Coronary artery (tissue), 2 donors: ENCODE data around the gene FAM170B.

ENCODE experiments used
- DNase-seq: peaks from one replicate; pipeline ENCODE4 v3.0.0-alpha.2; 2017; ENCODE audit warnings: low spot score
- H3K27ac ChIP-seq, 2 donors: fragments of 200-600 bp; sonication (generic); one replicate each; pipeline ENCODE4 v1.5.1; 2016 to 2019
- H3K4me3 ChIP-seq: fragments of 200-600 bp; sonication (generic); 2 replicates; pipeline ENCODE4 v1.5.1; 2016; ENCODE audit warnings: mild to moderate bottlenecking, moderate library complexity
- TF ChIP-seq, protein P1 (sequence below): fragments of 200-600 bp; sonication (generic); IDR thresholded peaks from one replicate; pipeline ENCODE4 v1.5.1; 2019; ENCODE audit warnings: antibody characterized with exemption

The FAM170B gene

DNA sequence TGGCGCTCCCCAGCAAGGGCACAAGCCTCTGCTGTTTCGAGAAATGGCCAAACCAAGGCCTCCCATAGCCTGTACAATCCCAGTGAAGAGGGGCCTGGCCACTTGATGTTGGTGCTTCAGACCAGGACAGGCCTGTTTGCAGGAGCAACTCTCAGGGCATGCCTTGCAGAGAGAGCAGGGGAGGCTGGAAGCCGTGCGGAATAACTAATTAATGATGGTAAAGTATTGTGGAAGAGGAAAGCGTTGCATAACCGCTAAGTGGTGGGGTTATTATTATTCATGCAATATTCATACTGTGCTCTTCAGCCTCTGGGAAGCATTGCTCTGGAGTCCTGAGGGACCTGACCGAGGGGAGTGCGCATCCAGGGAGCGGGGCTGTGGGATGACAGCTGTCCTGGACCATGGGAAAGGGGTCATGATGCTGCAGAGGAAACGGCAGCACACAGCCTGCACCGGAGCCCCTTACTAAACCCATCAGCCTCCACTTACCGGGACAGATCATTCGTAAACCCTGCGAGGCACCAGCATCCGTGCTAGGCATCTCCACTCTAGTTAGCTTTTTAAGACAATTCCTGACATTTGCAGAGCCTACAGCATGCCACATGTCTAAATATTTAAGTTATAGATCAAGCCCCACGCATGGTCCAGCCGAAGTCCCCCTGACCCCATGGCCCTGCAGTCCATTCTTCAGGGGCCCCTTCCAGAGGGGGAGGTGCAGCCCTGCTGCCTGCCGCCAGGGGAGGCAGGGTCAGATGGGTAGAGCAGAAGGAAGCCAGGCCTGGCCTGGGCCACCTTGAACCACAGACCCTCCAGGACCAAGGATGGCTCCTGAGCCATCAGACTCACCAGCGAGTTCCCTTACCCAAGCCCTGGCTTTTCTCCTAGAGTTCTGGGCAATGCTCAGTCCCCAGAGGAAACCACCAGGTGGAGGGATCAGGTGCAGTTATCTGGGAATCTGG lies 42.8 kb upstream of the FAM170B start:
- H3K27ac ChIP-seq, result peak overlapping the region in 1 of 2 donors; percentile 26
- TF ChIP-seq, protein P1, sequence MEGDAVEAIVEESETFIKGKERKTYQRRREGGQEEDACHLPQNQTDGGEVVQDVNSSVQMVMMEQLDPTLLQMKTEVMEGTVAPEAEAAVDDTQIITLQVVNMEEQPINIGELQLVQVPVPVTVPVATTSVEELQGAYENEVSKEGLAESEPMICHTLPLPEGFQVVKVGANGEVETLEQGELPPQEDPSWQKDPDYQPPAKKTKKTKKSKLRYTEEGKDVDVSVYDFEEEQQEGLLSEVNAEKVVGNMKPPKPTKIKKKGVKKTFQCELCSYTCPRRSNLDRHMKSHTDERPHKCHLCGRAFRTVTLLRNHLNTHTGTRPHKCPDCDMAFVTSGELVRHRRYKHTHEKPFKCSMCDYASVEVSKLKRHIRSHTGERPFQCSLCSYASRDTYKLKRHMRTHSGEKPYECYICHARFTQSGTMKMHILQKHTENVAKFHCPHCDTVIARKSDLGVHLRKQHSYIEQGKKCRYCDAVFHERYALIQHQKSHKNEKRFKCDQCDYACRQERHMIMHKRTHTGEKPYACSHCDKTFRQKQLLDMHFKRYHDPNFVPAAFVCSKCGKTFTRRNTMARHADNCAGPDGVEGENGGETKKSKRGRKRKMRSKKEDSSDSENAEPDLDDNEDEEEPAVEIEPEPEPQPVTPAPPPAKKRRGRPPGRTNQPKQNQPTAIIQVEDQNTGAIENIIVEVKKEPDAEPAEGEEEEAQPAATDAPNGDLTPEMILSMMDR, result no peak
- DNase-seq, result no peak
- H3K4me3 ChIP-seq, result no peak overlapping the region

DNA sequence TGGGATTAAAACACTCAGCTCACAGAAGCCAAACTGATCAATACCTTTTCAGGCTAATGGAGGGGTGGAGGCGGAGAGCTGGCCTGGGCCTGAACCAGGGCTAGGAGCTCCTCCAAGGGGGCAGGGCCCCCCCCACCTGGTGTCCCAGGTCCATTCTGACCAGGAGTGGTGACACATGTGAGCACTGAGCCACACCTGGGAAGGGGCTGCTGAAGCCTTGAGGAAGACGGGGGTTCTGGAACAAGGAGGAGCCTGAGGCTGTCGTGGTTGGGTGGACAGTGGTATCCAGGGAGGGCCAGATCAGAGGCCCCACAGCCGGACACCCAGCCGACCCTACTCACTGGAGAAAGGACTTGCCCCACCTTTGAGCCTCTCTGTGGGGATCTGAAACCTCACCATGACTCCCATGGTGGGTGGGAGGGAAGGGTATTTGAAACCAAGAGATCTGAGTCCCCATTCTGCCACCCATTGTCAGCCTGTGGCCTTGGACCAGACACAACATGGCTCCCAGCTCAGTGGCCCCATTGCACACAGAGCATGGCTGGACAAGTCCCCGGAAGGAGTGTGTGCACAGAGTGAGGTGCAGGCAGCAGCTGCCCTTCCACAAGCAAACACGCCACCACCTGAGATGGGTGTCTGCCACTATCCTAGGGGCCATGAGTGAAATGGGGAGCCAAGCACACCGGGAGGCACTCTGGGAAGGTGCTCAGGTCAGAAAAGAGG lies 41.9 kb upstream of the FAM170B start:
- no peak for DNase-seq
- TF ChIP-seq, protein P1, result no peak

DNA sequence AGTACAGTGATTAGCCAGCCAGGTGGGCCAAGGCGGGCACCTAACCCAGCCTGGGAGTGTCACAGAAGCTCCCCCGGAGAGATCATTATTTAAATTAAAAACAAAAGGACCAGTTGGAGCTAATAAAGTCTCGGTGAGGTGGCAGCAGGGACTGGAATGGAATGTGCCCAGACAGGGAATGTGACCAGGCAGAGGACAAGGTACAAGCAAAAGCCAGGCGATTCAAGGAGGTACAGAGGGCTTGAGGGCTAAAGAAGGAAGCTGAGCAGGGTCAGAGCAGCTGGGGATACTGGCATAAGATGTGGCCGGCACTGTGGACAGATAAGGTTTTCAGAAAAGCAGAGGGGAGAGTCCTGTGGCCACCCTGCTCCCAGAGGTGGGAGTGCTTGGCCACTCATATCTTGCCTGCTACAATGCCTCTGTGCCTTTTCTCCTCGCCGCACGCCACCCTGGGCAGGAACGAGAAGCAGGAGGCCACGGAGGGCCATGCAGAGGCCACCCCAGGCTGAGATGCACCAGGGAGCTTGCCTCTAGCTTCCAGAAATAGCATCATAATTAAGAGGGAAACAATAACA lies 41.2 kb upstream of the FAM170B start:
- no peak overlapping the region for H3K27ac ChIP-seq
- DNase-seq, result no peak
- H3K4me3 ChIP-seq, result no peak overlapping the region
- TF ChIP-seq, protein P1, result no peak

More for the DNA sequence above, 41.9 kb upstream of the FAM170B start:
- no peak overlapping the region for H3K27ac ChIP-seq
- H3K4me3 ChIP-seq, result no peak overlapping the region

DNA sequence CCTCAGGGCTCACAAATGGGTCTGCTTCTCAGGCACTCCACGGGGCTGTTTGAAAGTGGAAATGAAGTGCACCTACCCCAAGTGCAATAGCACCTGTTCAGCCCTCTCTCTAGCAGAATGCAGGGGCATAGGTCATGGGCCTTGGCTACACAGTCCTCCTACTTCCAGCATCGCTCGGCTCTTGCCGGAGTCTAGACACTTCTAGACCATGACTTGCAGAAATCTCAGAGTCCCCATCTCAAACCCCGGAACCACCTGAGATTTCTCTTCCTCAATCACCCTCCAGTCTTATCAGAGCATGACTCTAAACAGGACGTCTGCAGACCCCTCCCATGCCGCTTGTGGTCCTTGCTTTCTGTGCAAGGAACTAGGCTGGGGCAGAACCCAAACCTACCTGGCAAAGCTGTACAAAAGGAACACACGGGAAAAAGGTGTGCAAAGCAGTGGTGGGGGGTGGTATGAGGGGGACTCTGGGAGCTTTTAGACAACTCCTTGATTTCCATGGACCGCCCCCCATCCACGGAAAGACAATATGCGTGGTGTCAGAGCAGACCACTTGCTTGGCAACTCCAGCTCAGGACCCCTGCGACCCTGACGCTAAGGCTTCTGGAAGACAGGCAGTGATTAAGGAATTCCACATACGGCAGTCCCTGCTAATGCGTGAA lies 40.6 kb upstream of the FAM170B start:
- TF ChIP-seq, protein P1, result no peak
- DNase-seq, result peak; percentile 58
- Histone ChIP-seq H3K27ac (no peak overlapping the region), H3K4me3 (no peak overlapping the region)

DNA sequence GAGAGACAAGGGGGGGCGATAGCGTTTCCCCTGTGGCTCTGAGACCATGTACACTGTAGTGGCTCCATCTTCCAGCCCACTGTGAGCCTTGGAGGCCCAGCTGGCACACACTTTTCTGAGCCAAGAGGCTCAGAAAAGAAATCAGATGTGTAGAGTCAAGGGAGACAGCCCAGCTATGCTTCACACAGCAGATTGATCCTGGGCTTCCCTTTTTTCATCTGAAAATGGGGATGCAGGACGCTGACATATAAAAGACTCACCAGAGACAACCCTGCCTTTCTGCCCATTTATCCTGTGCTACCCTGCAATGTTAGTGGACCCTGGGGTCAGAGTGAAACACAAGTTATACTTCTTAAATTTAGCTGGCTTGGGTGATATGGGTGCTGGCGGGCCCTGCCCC lies 40.0 kb upstream of the FAM170B start:
- Histone ChIP-seq H3K4me3 (no peak overlapping the region), H3K27ac (no peak overlapping the region)
- no peak for DNase-seq
- TF ChIP-seq, protein P1, result no peak

DNA sequence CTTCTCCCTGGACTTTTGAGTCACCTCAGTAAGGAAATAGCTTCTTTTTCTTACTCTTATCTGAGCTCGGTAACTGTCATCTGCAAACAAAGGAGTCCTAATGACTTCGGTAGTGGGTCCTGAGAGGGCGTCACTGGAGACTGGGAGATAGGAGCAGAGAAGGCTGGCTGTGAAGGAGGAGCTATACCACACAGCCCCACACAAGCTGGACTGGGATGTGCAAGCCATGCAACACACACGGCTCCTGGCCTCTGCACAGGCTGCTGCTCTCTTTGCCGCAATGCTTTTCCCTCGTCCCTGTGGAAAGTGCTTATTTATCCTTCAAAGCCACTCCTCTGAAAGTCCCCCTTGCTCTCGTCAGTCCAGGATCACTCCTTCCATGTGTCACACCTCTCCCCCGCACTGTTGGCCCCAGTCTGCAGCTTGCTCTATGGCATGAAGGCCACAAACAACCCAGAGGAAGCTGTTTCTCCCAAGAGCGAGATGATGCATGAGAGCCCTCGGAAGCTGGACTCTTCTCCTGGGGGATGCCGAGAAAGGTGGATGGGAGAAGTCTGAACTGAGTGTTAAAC lies 39.5 kb upstream of the FAM170B start:
- TF ChIP-seq, protein P1, result no peak
- Histone ChIP-seq H3K27ac (no peak overlapping the region), H3K4me3 (no peak overlapping the region)
- no peak for DNase-seq
